ENCODE results near the gene CORIN. TPM values are rescaled to one million over a fixed set of nuclear protein-coding genes. Genes with fewer than 3 reads are reported as not detected.

CORIN gene
- polyA plus RNA-seq, 1 donor from 2014 or later = 0.25 TPM

DNA sequence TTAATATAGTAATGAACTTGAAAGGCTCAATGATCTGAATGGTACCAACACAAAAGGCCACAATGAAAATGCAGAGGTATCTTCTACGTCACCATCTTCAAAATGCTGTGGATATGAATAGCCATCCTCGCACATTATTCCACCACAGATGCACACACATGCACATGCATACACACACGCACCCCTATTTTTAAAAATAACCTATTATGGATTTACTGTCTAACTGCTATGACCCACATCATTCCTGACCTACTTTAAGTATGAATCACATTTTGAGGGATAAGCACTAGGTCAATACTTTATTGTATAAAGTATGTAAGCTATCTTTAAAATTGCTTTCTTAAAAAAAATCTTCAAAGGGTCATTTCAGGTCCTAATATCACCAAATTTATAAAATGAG is 24.4 kb upstream of the CORIN start:
- H2AFZ ChIP-seq (ENCODE audit: low read depth, low read length) = no peak overlapping the region
- H3K9me2 ChIP-seq (ENCODE audit: insufficient read depth, low read length) = no peaks in the 10 kb centered on the region
- H3K9me3 ChIP-seq (ENCODE audit: low read length) = no peaks in the 10 kb centered on the region
- no peaks in the 10 kb centered on the region for H3K79me2 ChIP-seq (replicated peaks; ENCODE audit: insufficient read depth, low read length)
- no peak overlapping the region for H3K27ac ChIP-seq (ENCODE audit: low read length)
- no peak overlapping the region for H3K4me2 ChIP-seq (ENCODE audit: low read length)
- no peaks in the 10 kb centered on the region for H4K20me1 ChIP-seq (ENCODE audit: insufficient read depth)
- H3F3A ChIP-seq (ENCODE audit: insufficient read depth, low read length, poor library complexity, severe bottlenecking) = no peaks in the 10 kb centered on the region
- H3K4me3 ChIP-seq (ENCODE audit: low read length) = no peak overlapping the region
- H3K36me3 ChIP-seq (ENCODE audit: insufficient read depth, low read length) = no peaks in the 10 kb centered on the region
- TF ChIP-seq TAF1 (IDR thresholded peaks at IDR 0.05; ENCODE audit: low read depth) = no peak
- no peak for TF ChIP-seq EZH2 (IDR thresholded peaks at IDR 0.05; ENCODE audit: borderline replicate concordance, insufficient read depth, low read length, poor library complexity, severe bottlenecking)
- TF ChIP-seq EP300 (conservative IDR thresholded peaks at IDR 0.05; ENCODE audit: poor library complexity, severe bottlenecking) = no peak
- TF ChIP-seq RAD21 (conservative IDR thresholded peaks at IDR 0.05) = no peak
- no peak overlapping the region for H3K9ac ChIP-seq (ENCODE audit: low read length)
- no peaks in the 10 kb centered on the region for H3K27me3 ChIP-seq (ENCODE audit: insufficient read depth, low read depth, low read length)

DNA sequence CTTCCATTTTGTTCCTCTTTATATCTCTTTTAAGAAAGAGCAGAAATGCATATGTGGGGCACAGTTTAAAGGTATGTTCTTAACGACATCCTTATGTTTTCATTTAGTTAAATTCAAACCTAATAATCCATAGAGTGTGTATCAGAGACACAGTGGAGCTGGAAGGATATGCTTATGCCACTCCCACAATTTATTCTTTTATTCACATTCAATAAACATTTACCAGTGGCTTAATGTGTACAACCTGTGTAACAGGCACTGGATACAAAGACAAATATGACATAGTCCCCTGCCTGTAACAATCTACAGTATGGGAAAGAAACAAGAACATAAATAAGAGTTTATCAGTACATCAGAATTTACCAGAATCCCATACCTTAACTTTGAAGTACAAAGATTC is 22.4 kb upstream of the CORIN start:
- no peak overlapping the region for H3K9ac ChIP-seq (ENCODE audit: low read length)
- H3K4me3 ChIP-seq (ENCODE audit: low read length) = no peak overlapping the region
- H2AFZ ChIP-seq (ENCODE audit: low read depth, low read length) = no peak overlapping the region
- H3K27ac ChIP-seq (ENCODE audit: low read length) = no peak overlapping the region
- H4K20me1 ChIP-seq (ENCODE audit: insufficient read depth) = no peaks in the 10 kb centered on the region
- no peaks in the 10 kb centered on the region for H3K9me3 ChIP-seq (ENCODE audit: low read length)
- no peaks in the 10 kb centered on the region for H3K9me2 ChIP-seq (ENCODE audit: insufficient read depth, low read length)
- no peak overlapping the region for H3K4me2 ChIP-seq (ENCODE audit: low read length)
- no peaks in the 10 kb centered on the region for H3K36me3 ChIP-seq (ENCODE audit: insufficient read depth, low read length)
- H3F3A ChIP-seq (ENCODE audit: insufficient read depth, low read length, poor library complexity, severe bottlenecking) = no peaks in the 10 kb centered on the region
- H3K27me3 ChIP-seq (ENCODE audit: insufficient read depth, low read depth, low read length) = no peaks in the 10 kb centered on the region
- TF ChIP-seq, protein P1, sequence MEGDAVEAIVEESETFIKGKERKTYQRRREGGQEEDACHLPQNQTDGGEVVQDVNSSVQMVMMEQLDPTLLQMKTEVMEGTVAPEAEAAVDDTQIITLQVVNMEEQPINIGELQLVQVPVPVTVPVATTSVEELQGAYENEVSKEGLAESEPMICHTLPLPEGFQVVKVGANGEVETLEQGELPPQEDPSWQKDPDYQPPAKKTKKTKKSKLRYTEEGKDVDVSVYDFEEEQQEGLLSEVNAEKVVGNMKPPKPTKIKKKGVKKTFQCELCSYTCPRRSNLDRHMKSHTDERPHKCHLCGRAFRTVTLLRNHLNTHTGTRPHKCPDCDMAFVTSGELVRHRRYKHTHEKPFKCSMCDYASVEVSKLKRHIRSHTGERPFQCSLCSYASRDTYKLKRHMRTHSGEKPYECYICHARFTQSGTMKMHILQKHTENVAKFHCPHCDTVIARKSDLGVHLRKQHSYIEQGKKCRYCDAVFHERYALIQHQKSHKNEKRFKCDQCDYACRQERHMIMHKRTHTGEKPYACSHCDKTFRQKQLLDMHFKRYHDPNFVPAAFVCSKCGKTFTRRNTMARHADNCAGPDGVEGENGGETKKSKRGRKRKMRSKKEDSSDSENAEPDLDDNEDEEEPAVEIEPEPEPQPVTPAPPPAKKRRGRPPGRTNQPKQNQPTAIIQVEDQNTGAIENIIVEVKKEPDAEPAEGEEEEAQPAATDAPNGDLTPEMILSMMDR (IDR thresholded peaks at IDR 0.05; ENCODE audit: poor library complexity, severe bottlenecking) = no peak
- TF ChIP-seq RAD21 (conservative IDR thresholded peaks at IDR 0.05) (no peak), SMC3 (conservative IDR thresholded peaks at IDR 0.05; ENCODE audit: poor library complexity) (no peak), MXI1 (conservative IDR thresholded peaks at IDR 0.05; ENCODE audit: poor library complexity, severe bottlenecking) (no peak), TAF1 (IDR thresholded peaks at IDR 0.05; ENCODE audit: low read depth) (no peak), EP300 (conservative IDR thresholded peaks at IDR 0.05; ENCODE audit: poor library complexity, severe bottlenecking) (no peak), EZH2 (IDR thresholded peaks at IDR 0.05; ENCODE audit: borderline replicate concordance, insufficient read depth, low read length, poor library complexity, severe bottlenecking) (no peak), POLR2AphosphoS5 (IDR thresholded peaks at IDR 0.05) (no peak)
- TF ChIP-seq, protein P2, sequence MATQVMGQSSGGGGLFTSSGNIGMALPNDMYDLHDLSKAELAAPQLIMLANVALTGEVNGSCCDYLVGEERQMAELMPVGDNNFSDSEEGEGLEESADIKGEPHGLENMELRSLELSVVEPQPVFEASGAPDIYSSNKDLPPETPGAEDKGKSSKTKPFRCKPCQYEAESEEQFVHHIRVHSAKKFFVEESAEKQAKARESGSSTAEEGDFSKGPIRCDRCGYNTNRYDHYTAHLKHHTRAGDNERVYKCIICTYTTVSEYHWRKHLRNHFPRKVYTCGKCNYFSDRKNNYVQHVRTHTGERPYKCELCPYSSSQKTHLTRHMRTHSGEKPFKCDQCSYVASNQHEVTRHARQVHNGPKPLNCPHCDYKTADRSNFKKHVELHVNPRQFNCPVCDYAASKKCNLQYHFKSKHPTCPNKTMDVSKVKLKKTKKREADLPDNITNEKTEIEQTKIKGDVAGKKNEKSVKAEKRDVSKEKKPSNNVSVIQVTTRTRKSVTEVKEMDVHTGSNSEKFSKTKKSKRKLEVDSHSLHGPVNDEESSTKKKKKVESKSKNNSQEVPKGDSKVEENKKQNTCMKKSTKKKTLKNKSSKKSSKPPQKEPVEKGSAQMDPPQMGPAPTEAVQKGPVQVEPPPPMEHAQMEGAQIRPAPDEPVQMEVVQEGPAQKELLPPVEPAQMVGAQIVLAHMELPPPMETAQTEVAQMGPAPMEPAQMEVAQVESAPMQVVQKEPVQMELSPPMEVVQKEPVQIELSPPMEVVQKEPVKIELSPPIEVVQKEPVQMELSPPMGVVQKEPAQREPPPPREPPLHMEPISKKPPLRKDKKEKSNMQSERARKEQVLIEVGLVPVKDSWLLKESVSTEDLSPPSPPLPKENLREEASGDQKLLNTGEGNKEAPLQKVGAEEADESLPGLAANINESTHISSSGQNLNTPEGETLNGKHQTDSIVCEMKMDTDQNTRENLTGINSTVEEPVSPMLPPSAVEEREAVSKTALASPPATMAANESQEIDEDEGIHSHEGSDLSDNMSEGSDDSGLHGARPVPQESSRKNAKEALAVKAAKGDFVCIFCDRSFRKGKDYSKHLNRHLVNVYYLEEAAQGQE (IDR thresholded peaks at IDR 0.05; ENCODE audit: borderline replicate concordance) = no peak
- H3K79me2 ChIP-seq (replicated peaks; ENCODE audit: insufficient read depth, low read length) = no peaks in the 10 kb centered on the region
